ENCODE measurements around the gene FLT3LG. TPM values are rescaled to one million over a fixed set of nuclear protein-coding genes. Genes with fewer than 3 reads are reported as not detected.

Gene FLT3LG
- total and polyA plus RNA-seq, 2 experiments from 2014 or later, result 1.3 to 4.6 TPM

DNA sequence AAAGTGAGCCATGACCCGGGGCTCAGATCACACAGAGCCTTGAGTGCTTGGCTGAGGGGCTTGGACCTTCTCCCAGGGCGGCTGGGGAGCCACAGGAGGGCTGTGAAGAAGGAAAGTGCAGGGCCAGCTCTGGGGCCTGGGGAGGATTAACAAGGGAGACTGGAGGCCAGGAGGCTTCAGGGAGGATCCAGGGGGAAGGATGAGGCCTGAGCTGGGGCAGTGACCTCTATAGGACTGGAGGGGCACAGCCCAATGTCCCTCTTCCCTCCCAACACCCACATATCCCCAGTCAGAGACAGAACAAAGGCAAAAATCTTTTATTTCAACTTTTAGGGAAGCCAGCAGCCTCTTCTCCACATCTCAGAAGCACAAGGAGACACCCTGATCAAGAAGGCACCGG lies 28.0 kb upstream of the FLT3LG start:
- 50 to 51% methylated on average over 3 of the region's 3 CpGs for WGBS, 2 experiments (ENCODE audit: low coverage in 1 of 2, low lambda C conversion rate in 2 of 2, missing lambda C conversion rate in 2 of 2)
- TF ChIP-seq EZH2phosphoT487 (IDR thresholded peaks at IDR 0.05; ENCODE audit: insufficient read depth, low read depth) (no peak), EZH2 (IDR thresholded peaks at IDR 0.05; ENCODE audit: insufficient read depth, poor library complexity, severe bottlenecking) (no peak)

DNA sequence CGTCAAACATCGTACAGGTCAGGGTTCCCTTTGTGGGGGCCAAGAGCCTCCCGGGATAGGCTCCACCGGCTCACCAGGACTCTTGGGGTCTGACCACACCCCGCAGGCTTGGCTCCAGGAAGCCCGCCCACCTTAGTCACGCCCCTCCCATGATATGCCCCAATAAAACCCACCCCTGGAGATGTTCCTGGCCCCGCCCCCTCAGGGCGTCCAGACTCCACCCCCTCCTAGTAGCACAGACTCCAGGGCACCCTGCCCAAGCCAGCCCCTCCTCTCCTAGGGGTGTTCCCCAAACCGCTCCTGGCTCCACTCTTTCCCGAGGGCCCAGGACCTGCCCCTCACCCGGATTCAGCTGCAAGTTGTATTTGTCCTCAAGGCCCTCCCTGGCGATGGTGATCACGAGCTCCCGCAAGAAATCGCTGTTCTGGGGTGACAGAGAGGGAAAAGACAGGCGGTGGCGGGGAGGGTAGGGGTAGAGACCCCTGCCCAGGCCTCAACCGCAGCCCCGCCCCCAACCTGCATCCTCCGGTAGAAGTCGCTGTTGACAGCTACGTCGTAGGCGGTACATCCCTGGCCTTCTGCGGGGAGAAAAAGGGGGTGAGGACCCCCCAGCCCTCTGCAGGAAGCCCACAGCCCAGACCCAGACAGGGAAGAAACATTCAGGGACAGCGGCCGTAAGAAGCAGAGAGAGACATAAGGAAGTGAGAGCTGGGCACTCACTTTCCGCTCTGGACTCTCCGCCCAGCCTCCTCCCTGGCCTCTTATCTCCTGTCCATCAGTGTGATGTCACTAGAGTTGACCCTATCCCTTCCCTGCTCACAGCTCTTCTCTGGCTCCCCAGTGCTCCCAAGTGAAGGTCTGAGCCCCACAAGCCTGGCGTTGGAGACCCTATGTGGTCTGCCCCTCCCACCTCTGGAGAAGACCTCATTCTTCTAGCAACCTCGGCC lies 26.3 kb upstream of the FLT3LG start:
- Histone ChIP-seq H4K20me1 (ENCODE audit: insufficient read depth) (no peaks in the 10 kb centered on the region), H3K9me2 (ENCODE audit: insufficient read depth) (no peaks in the 10 kb centered on the region), H3K9me3 (ENCODE audit: low read depth) (no peaks in the 10 kb centered on the region), H3K4me3 (no peak overlapping the region), H3K9ac (no peak overlapping the region), H3F3A (ENCODE audit: insufficient read depth) (peaks cover 13% of the 10 kb centered on the region), H3K79me2 (ENCODE audit: insufficient read depth) (peaks cover 18% of the 10 kb centered on the region), H3K36me3 (ENCODE audit: low read depth) (no peaks in the 10 kb centered on the region), H3K27ac (no peak overlapping the region), H3K27me3 (replicated peaks; ENCODE audit: insufficient read depth) (no peaks in the 10 kb centered on the region), H3K4me1 (ENCODE audit: insufficient read depth) (no peaks in the 10 kb centered on the region), H2AFZ (no peak overlapping the region), H3K4me2 (ENCODE audit: unreplicated experiment) (no peak overlapping the region)
- 55 to 64% methylated on average over 27 to 32 of the region's 32 CpGs for WGBS, 2 experiments (ENCODE audit: low coverage in 1 of 2, low lambda C conversion rate in 2 of 2, missing lambda C conversion rate in 2 of 2)
- TF ChIP-seq EZH2phosphoT487 (IDR thresholded peaks at IDR 0.05; ENCODE audit: insufficient read depth, low read depth) (no peak), EZH2 (IDR thresholded peaks at IDR 0.05; ENCODE audit: insufficient read depth, poor library complexity, severe bottlenecking) (no peak)
- in situ Hi-C loops (cut with MboI), result no loop called here
- DNase-seq, result no peak

More for the DNA sequence above, 28.0 kb upstream of the FLT3LG start:
- Histone ChIP-seq H3K36me3 (ENCODE audit: low read depth) (no peaks in the 10 kb centered on the region), H3K27ac (no peak overlapping the region), H3F3A (ENCODE audit: insufficient read depth) (peaks cover 8% of the 10 kb centered on the region; the same call in 1 of the 2 replicates), H3K4me1 (ENCODE audit: insufficient read depth) (no peaks in the 10 kb centered on the region), H2AFZ (no peak overlapping the region), H3K9ac (no peak overlapping the region), H3K79me2 (ENCODE audit: insufficient read depth) (peaks cover 12% of the 10 kb centered on the region), H3K27me3 (replicated peaks; ENCODE audit: insufficient read depth) (peaks cover 1% of the 10 kb centered on the region), H3K4me2 (ENCODE audit: unreplicated experiment) (no peak overlapping the region), H3K4me3 (no peak overlapping the region), H3K9me3 (ENCODE audit: low read depth) (no peaks in the 10 kb centered on the region), H3K9me2 (ENCODE audit: insufficient read depth) (no peaks in the 10 kb centered on the region), H4K20me1 (ENCODE audit: insufficient read depth) (no peaks in the 10 kb centered on the region)
- DNase-seq, result no peak
- in situ Hi-C loops (cut with MboI), result no loop called here

DNA sequence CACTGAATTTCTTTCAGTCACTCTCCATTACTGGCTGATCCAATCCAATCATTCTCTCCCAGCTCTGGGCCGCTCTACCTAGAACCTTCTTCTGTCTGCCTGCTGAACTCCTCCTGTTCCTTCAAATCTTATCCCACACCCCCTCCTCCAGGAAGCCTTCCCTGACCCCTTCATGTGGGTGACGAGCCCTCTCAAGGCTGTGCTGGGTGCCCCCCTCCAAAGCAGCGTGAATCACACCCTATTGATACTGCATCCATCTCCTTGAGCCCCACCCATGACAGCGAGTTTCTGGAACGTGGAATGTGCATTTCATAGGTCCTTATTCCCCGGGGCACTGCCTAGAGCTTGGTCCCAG lies 25.6 kb upstream of the FLT3LG start:
- TF ChIP-seq EZH2phosphoT487 (IDR thresholded peaks at IDR 0.05; ENCODE audit: insufficient read depth, low read depth) (no peak), EZH2 (IDR thresholded peaks at IDR 0.05; ENCODE audit: insufficient read depth, poor library complexity, severe bottlenecking) (no peak)
- DNase-seq, result no peak
- WGBS, 2 experiments (ENCODE audit: low coverage in 1 of 2, low lambda C conversion rate in 2 of 2, missing lambda C conversion rate in 2 of 2), result 86% methylated on average over 6 of the region's 6 CpGs
- peaks cover 18% of the 10 kb centered on the region for H3K79me2 ChIP-seq (ENCODE audit: insufficient read depth)
- no peak overlapping the region for H2AFZ ChIP-seq
- in situ Hi-C loops (cut with MboI), result no loop called here
- no peak overlapping the region for H3K4me2 ChIP-seq (ENCODE audit: unreplicated experiment)
- H4K20me1 ChIP-seq (ENCODE audit: insufficient read depth), result no peaks in the 10 kb centered on the region
- no peaks in the 10 kb centered on the region for H3K27me3 ChIP-seq (replicated peaks; ENCODE audit: insufficient read depth)
- H3K4me1 ChIP-seq (ENCODE audit: insufficient read depth), result no peaks in the 10 kb centered on the region
- no peak overlapping the region for H3K27ac ChIP-seq
- no peaks in the 10 kb centered on the region for H3K36me3 ChIP-seq (ENCODE audit: low read depth)
- H3K9me3 ChIP-seq (ENCODE audit: low read depth), result no peaks in the 10 kb centered on the region
- no peak overlapping the region for H3K9ac ChIP-seq
- no peaks in the 10 kb centered on the region for H3K9me2 ChIP-seq (ENCODE audit: insufficient read depth)
- H3F3A ChIP-seq (ENCODE audit: insufficient read depth), result peaks cover 15% of the 10 kb centered on the region
- no peak overlapping the region for H3K4me3 ChIP-seq

DNA sequence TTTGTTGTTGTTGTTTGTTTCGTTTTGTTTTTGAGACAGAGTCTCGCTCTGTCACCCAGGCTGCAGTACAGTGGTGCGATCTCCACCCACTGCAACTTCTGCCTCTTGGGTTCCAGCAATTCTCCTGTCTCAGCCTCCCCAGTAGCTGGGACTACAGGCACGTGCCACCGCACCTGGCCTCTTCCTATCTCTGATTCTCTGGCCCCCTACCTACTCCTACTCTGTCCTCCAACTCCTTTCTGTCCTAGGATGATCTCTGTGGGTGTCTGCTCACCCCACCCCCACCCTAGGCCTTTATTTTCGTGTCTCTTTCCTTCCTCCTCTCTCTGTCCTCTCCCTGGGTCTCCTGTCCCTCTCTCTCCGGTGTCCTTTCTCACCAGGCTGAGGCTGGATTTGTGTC lies 23.6 kb upstream of the FLT3LG start:
- no peak for TF ChIP-seq EZH2 (IDR thresholded peaks at IDR 0.05; ENCODE audit: insufficient read depth, poor library complexity, severe bottlenecking)
- TF ChIP-seq EZH2phosphoT487 (IDR thresholded peaks at IDR 0.05; ENCODE audit: insufficient read depth, low read depth), result no peak
- Histone ChIP-seq H3K9ac (peak overlapping the region; percentile 93), H3K4me1 (ENCODE audit: insufficient read depth) (peaks cover 7% of the 10 kb centered on the region; the same call in 1 of the 2 replicates), H3K27me3 (replicated peaks; ENCODE audit: insufficient read depth) (no peaks in the 10 kb centered on the region), H2AFZ (no peak overlapping the region), H3K27ac (no peak overlapping the region), H3K9me3 (ENCODE audit: low read depth) (no peaks in the 10 kb centered on the region), H4K20me1 (ENCODE audit: insufficient read depth) (no peaks in the 10 kb centered on the region), H3K4me2 (ENCODE audit: unreplicated experiment) (peak overlapping the region; percentile 90), H3K79me2 (ENCODE audit: insufficient read depth) (peaks cover 33% of the 10 kb centered on the region), H3K9me2 (ENCODE audit: insufficient read depth) (no peaks in the 10 kb centered on the region), H3F3A (ENCODE audit: insufficient read depth) (peaks cover 14% of the 10 kb centered on the region), H3K36me3 (ENCODE audit: low read depth) (no peaks in the 10 kb centered on the region), H3K4me3 (peak overlapping the region; percentile 100)
- DNase-seq, result no peak
- 74 to 77% methylated on average over 7 of the region's 7 CpGs for WGBS, 2 experiments (ENCODE audit: low coverage in 1 of 2, low lambda C conversion rate in 2 of 2, missing lambda C conversion rate in 2 of 2)
- in situ Hi-C loops (cut with MboI), result no loop called here

Measured in GM23248 (cell line).